Rectal smooth muscle tissue (tissue), 1 donor: ENCODE measurements around the gene KIF4B.
"Not testable (repeated sequence)": the region's sequence is repeated elsewhere in the genome, so short reads cannot be mapped to it uniquely, and the experiment has no call there.

Experiments
- H3K27ac ChIP-seq: one replicate; pipeline ENCODE4 v1.7.0; 2013; ENCODE audit warnings: low read depth, low read length, inconsistent platforms
- H3K27me3 ChIP-seq: one replicate; pipeline ENCODE4 v1.7.0; 2013; ENCODE audit warnings: low read length; ENCODE audit not compliant: control insufficient read depth, insufficient read depth
- H3K36me3 ChIP-seq: one replicate; pipeline ENCODE4 v1.7.0; 2013; ENCODE audit warnings: low read length; ENCODE audit not compliant: control insufficient read depth, insufficient read depth
- H3K4me1 ChIP-seq: one replicate; pipeline ENCODE4 v1.7.0; 2013; ENCODE audit warnings: low read length; ENCODE audit not compliant: control insufficient read depth, insufficient read depth
- H3K4me3 ChIP-seq: one replicate; pipeline ENCODE4 v1.7.0; 2013; ENCODE audit warnings: low read length
- H3K9ac ChIP-seq: one replicate; pipeline ENCODE4 v1.7.0; 2013; ENCODE audit warnings: low read length

The KIF4B gene

DNA sequence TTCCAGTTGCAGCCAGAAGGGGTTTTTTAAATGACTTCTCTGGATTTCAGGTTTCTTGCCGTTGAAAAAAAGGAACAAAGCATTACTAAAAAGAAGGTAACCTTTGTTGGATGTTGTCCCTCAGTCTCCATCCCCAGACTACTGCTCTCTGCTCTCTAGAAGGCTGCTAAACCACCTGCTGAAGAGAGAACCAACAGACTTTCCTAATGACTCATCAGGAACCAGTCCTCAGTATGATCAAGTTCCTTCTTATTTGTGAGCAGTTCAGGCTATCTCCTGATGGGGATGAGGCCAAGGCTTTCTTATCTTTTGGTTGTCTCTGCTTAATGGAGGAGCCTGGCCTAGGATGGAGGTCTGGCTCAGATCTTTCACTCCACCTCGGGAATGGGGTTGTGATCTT is 4.1 kb downstream of the KIF4B start:
- Histone ChIP-seq H3K27me3 (no peaks in the 10 kb centered on the region), H3K4me1 (no peaks in the 10 kb centered on the region), H3K36me3 (no peaks in the 10 kb centered on the region), H3K27ac (no peak overlapping the region), H3K4me3 (no peak overlapping the region), H3K9ac (no peak overlapping the region)

DNA sequence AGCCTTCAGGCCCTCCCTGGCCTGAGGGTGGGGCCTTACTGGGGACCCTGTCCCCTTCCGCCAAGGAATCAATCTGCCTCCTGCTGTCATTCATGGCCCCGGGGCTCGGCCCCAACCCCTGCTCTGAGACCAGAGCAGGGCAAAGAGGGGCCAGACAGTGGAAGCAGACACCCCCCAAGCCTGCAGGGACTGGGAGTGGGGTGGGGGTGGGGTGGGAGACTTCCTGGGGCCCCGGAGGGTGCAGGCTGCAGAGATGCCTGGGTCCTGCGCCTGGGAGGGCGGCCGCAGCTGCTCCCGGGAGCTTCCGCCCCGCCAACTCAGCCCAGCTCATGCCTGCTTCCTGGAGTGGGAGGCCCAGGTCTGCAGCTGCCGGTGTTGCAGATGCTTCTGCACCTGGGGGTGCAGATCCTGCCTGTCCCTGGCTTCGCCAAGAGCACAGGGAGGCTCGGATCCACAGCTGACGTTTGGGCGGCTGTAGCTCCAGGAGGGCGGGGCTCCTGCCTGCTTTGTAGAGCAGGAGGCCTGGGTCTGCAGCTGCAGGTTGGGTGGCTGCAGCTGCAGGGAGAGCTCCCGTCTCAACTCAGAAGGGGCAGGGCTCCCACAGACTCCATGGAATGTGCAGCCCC is 6.2 kb downstream of the KIF4B start:
- Histone ChIP-seq H3K27me3 (no peaks in the 10 kb centered on the region), H3K4me3 (no peak overlapping the region), H3K4me1 (no peaks in the 10 kb centered on the region), H3K27ac (no peak overlapping the region), H3K36me3 (no peaks in the 10 kb centered on the region), H3K9ac (no peak overlapping the region)

DNA sequence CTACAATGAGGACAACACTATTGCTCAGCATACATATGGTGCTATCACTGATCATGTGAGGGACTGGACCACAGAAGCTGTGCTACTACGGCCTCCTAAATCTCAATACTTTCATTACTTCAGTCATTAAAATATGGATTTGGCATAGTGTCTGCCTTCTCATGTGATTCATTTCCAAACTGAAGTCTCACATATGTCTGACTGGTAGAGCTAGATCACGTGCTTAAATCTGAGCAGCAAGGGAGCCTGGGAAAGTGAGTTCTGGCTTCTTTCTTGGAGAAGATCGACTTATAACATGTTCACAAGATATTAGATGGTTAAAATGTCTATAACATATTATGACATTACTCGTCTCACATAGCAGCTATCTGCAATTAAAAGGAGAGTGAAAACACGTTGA is 8.3 kb downstream of the KIF4B start:
- Histone ChIP-seq H3K4me3 (no peak overlapping the region), H3K36me3 (no peaks in the 10 kb centered on the region), H3K9ac (no peak overlapping the region), H3K4me1 (no peaks in the 10 kb centered on the region), H3K27ac (no peak overlapping the region), H3K27me3 (no peaks in the 10 kb centered on the region)

DNA sequence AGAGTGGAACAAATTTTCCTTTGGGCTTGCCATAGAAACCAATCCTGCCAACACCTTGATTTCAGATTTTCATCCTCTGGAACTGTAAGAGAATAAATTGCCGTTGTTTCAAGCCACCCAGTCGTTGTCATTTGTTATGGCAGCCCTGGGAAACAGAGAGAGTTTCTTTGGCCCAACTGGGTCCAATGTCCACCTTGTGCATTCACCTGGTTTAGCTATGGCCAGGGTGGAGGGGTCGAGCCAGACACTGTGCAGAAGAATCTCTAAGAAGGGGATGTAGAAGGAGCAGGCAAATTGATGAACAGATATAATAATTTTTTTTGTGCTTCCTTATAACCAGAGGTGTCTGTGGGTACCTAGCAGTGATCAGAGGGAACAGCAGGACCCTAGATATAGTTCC is 9.8 kb downstream of the KIF4B start:
- Histone ChIP-seq H3K36me3 (no peaks in the 10 kb centered on the region), H3K4me1 (no peaks in the 10 kb centered on the region), H3K9ac (no peak overlapping the region), H3K27ac (no peak overlapping the region), H3K4me3 (no peak overlapping the region), H3K27me3 (no peaks in the 10 kb centered on the region)

DNA sequence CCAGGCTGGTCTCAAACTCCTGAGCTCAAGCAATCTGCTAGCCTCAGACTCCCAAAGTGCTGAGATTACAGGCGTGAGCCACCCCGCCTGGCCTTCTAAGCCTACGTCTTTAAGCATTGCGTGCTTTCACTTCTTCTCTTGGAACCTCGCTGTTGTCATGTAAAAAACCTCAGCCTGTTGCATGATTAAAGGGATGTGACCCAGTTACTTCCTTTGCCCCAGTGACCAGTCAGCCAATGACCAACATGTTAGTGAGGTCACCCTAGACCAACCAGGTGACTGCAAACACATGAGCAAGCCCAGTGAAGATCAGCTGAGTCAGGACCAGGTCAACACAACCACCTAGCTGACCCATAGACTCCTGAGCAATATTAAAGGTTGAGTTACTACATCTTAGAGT is 10.5 kb downstream of the KIF4B start:
- Histone ChIP-seq H3K9ac (no peak overlapping the region), H3K4me3 (no peak overlapping the region), H3K27ac (no peak overlapping the region), H3K4me1 (no peaks in the 10 kb centered on the region), H3K36me3 (no peaks in the 10 kb centered on the region), H3K27me3 (no peaks in the 10 kb centered on the region)

DNA sequence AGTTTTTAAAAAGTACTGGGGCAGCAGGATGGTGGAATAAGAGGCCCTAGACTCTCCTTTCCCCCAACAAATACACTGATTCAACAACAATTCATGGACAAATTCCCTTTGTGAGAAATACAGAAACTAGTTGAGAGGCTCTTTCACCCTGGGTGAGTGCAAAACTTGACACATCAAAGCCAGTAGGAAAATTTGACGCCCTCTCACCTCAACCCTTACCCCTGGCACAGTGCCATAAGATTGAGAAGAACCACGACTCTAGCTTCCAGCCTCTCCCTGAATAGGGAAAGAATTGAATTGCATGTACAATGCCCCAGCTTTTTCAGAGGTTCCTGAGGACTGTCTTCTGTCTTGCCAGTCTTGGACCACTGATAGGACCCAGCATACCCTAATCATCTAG is 12.3 kb downstream of the KIF4B start:
- Histone ChIP-seq H3K4me1 (no peaks in the 10 kb centered on the region), H3K4me3 (no peak overlapping the region)

DNA sequence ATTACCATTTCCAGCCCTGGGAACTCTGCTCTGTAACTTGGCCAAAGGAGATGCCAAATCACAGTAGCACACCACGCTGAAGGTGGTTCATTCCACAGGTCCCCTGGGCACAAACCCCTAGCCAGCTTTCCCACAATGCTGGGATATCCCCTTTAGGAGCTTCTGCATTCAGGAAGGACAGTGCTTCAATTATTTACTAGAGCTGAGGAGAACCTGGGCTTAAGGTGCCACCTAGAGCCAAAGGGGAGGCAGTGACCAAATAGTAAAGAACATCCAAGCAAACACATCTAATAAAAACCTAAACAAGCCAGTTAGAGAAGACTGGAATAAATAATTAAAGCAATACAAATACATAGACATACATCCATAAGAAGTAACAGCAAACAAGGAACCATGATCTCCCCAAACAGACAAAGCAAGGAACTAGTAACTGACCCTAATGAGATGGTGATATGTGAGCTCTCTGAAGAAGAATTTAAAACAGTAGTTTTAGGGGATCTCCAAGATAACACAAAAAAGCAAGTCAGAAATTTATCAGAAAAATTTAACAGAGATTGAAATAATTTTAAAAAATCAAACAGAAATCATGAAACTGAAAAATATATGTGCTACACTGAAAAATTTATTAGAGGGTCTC is 14.6 kb downstream of the KIF4B start:
- no peaks in the 10 kb centered on the region for H3K36me3 ChIP-seq
- no peak overlapping the region for H3K4me3 ChIP-seq
- no peak overlapping the region for H3K9ac ChIP-seq
- H3K27ac ChIP-seq, result no peak overlapping the region
- H3K4me1 ChIP-seq, result no peaks in the 10 kb centered on the region
- no peaks in the 10 kb centered on the region for H3K27me3 ChIP-seq

More for the DNA sequence above, 12.3 kb downstream of the KIF4B start:
- Histone ChIP-seq H3K9ac (no peak overlapping the region), H3K27ac (no peak overlapping the region), H3K36me3 (no peaks in the 10 kb centered on the region), H3K27me3 (no peaks in the 10 kb centered on the region)

DNA sequence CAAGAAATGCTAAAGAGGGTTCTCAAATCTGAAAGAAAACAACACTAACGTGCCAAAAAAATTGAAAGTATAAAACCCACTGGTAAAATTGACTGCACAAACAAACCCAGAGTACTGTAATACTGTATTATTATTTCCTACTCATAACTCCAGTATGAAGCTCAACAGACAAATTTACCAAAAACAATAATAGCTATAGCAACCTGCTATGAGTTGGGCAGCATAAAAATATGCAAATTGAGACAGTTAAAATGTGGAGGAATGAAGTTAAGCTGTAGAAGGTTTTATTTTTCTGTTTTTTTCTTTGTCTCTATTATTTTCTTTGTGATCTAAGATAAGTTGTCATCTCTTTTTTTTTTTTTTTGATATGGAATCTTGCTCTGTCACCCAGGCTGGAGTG is 15.7 kb downstream of the KIF4B start:
- no peak overlapping the region for H3K4me3 ChIP-seq
- H3K27ac ChIP-seq, result no peak overlapping the region
- no peaks in the 10 kb centered on the region for H3K4me1 ChIP-seq
- H3K36me3 ChIP-seq, result no peaks in the 10 kb centered on the region
- no peak overlapping the region for H3K9ac ChIP-seq
- no peaks in the 10 kb centered on the region for H3K27me3 ChIP-seq

DNA sequence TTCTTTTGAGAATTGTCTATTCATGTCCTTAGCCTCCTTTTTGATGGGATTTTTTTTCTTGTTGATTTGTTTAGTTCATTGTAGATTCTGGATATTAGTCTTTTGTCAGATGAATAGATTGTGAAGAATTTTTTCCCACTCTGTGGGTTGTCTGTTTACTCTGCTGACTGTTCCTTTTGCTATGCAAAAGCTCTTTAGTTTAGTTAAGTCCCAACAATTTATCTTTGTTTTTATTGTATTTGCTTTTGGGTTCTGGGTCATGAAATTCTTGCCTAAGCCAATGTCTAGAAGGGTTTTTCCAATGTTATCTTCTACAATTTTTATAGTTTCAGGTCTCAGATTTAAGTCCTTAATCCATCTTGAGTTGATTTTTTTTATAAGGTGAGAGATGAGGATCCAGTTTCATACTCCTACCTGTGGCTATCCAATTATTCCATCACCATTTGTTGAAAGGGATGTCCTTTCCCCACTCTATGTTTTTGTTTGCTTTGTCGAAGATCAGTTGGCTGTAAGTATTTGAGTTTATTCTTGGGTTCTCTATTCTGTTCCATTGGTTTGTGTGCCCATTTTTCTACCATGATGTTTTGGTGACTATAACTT is 20.7 kb downstream of the KIF4B start:
- not testable (repeated sequence) for H3K27ac ChIP-seq, H3K36me3 ChIP-seq, H3K4me1 ChIP-seq, H3K27me3 ChIP-seq, H3K9ac ChIP-seq, H3K4me3 ChIP-seq

DNA sequence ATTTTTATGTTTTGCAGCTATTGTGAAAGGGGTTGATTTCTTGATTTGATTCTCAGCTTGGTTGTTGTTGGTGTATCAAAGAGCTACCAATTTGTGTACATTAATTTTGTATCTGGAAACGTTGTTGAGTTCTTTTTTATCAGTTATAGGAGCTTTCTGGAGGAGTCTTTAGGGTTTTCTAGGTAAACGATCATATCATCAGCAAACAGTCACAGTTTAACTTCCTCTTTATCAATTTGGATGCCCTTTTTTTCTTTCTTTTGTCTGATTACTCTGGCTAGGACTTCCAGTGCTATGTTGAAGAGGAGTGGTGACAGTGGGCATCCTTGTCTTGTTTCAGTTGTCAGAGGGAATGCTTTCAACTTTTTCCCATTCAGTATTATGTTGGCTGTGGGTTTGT is 21.5 kb downstream of the KIF4B start:
- not testable (repeated sequence) for H3K4me3 ChIP-seq, H3K9ac ChIP-seq, H3K27me3 ChIP-seq, H3K27ac ChIP-seq, H3K4me1 ChIP-seq, H3K36me3 ChIP-seq

DNA sequence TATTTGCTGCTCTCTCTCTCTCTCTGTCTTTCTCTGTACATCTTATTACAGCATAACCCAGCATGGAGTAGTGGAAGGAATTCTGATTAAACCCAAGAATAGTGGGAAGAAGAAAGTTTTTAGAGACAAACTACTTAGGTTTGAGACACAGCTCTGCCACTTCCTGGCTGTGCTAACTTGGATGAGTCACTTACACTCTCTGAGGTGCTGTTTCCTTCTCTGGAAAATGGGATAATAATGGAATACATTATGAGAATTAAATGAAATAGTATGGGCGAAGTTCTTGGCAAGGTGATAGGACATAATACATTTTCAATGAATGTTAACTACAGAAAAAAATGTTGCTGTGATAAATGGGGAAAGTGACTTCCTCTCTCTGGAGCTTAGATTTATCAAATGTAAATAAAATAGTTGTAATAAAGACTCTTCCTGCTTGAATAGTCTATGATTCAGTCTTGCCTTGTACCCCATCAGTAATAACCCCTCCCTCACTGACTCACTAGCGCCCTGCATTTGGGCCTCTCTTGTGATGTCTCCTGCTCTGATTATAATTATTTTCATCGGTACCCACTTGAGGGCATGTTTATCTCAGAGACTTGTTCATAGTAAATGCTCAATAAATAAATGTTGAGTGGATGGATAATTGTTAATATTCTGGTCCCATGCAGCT is 27.6 kb downstream of the KIF4B start:
- H3K9ac ChIP-seq, result no peak overlapping the region
- no peak overlapping the region for H3K27ac ChIP-seq
- no peaks in the 10 kb centered on the region for H3K4me1 ChIP-seq
- H3K27me3 ChIP-seq, result no peaks in the 10 kb centered on the region
- H3K4me3 ChIP-seq, result no peak overlapping the region
- H3K36me3 ChIP-seq, result no peaks in the 10 kb centered on the region

DNA sequence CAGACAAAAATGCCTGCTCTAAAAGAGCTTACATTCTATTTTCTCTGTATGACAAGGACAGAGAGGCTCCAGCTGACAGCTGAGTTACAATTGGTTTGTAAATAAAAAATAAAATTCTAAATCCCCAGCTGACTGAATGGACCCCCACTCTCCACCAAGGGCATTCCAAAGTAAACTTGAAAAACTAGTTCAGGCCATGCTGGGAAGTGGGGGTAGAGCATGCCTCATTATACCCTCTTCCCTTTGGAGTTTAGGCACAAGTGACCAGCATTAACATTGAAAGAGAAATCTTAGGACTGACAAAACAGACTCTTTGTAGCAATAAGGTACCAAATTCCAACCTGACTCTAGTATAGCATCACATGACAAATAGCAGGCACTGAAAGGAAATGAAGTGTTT is 31.0 kb downstream of the KIF4B start:
- H3K4me1 ChIP-seq, result no peaks in the 10 kb centered on the region
- no peak overlapping the region for H3K27ac ChIP-seq
- H3K4me3 ChIP-seq, result no peak overlapping the region
- H3K9ac ChIP-seq, result no peak overlapping the region
- no peaks in the 10 kb centered on the region for H3K36me3 ChIP-seq
- no peaks in the 10 kb centered on the region for H3K27me3 ChIP-seq
